Measurements from ENCODE around the gene MYLK. TPM values are rescaled to one million over a fixed set of nuclear protein-coding genes. Genes with fewer than 3 reads are reported as not detected.
A peak's percentile ranks its signal among the peaks of the same experiment; 100 is the strongest.

The MYLK gene
- total and polyA plus RNA-seq, 10 of the 15 experiments (the other 5 are each of a cell fraction or from before 2014, with no cell fraction given) = 0.04 to 1.6 (median 0.42) TPM; not detected in 1

DNA sequence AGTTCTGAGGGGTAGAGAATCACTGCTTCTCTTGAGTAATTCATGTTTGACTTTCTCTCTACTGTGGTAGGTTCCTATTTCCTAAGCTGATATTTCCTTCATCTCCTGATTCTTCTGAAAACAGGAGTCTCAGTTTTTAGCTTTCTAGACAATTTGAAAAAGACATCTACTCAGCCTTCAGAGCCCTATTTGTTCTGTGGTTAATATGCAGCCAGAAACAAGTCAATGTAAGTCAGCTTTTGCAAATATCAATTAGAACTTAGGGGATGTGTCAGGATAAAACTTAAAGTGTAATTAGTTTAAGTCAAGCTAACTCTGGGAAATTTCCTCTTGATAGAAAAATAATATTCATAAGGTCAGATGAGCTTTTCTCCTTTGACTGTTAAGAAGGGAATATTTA, 277.6 kb downstream of the MYLK start (continued):
- TF ChIP-seq TCF7 (IDR thresholded peaks at IDR 0.05; ENCODE audit: borderline replicate concordance) (no peak), MEF2B (IDR thresholded peaks at IDR 0.05; ENCODE audit: partially characterized antibody, poor library complexity, severe bottlenecking) (no peak), ESRRA (IDR thresholded peaks at IDR 0.05; ENCODE audit: low read length) (no peak), ZSCAN29 (IDR thresholded peaks at IDR 0.05) (no peak), ZZZ3 (IDR thresholded peaks at IDR 0.05; ENCODE audit: control insufficient read depth, insufficient read length, low read depth) (no peak), CHD4 (IDR thresholded peaks at IDR 0.05) (no peak), ZNF207 (IDR thresholded peaks at IDR 0.05; ENCODE audit: borderline replicate concordance) (no peak), TCF3 (IDR thresholded peaks at IDR 0.05; ENCODE audit: borderline replicate concordance, insufficient read depth, low read depth, low read length) (no peak), RELA (IDR thresholded peaks at IDR 0.05; ENCODE audit: borderline replicate concordance, partially characterized antibody) (no peak)

- no peak overlapping the region for H3K4me3 ChIP-seq
- no peaks in the 10 kb centered on the region for H4K20me1 ChIP-seq (ENCODE audit: control insufficient read depth, insufficient read depth)
- H3K9ac ChIP-seq (ENCODE audit: control insufficient read depth, insufficient read depth, low read length) = no peak overlapping the region
- H3K27me3 ChIP-seq (replicated peaks in 1 of 2; ENCODE audit: control insufficient read depth in 2 of 2, insufficient read depth in 2 of 2, low read length in 1 of 2) = no peaks in the 10 kb centered on the region
- POLR2A ChIA-PET = interaction anchor here (1.5 to 2.3 kb wide), 2 partner anchors 19 to 21 kb away, joined by 3 to 19 read pairs; partner anchors contain the start of gene HACD2
- H3K9me3 ChIP-seq (replicated peaks; ENCODE audit: control insufficient read depth, insufficient read depth, low read length) = no peaks in the 10 kb centered on the region
- RAD21 ChIA-PET (ENCODE audit: unreplicated experiment) = interaction anchor here (1.1 to 1.5 kb wide), 3 partner anchors 11 to 20 kb away, joined by 3 to 6 read pairs (median 3); no protein-coding TSS in a partner anchor
- H3K36me3 ChIP-seq (ENCODE audit: control insufficient read depth in 2 of 2, insufficient read depth in 2 of 2, low read length in 1 of 2) = no peaks in the 10 kb centered on the region
- CTCF ChIA-PET = interaction anchor here (0.6 to 2.9 kb wide), 7 partner anchors 8 to 1347 kb away, joined by 3 to 19 read pairs (median 3); no protein-coding TSS in a partner anchor
- BruUV-seq (replicated peaks) = no TSS peak
- peaks cover 23% of the 10 kb centered on the region for H3K4me1 ChIP-seq (ENCODE audit: control insufficient read depth, insufficient read depth, low read length)
- peak overlapping the region; percentile 22; the same call in 1 of the 2 replicates for H3K27ac ChIP-seq (ENCODE audit: control insufficient read depth, insufficient read depth)
- H2AFZ ChIP-seq (ENCODE audit: control insufficient read depth, low read depth, low read length) = no peak overlapping the region
- H3K4me2 ChIP-seq (ENCODE audit: control insufficient read depth, insufficient read depth) = peak overlapping the region; percentile 59
- WGBS (ENCODE audit: insufficient coverage, insufficient replicate concordance, low lambda C conversion rate, missing lambda C conversion rate) = 43% methylated on average over 5 of the region's 5 CpGs
- SMC1A ChIA-PET (ENCODE audit: uncharacterized antibody, unreplicated experiment) = interaction anchor here (0.6 to 1.8 kb wide), 9 partner anchors 14 to 37 kb away, joined by 3 to 12 read pairs (median 4); partner anchors contain the start of gene HACD2
- FAIRE-seq (peak; percentile 65), ATAC-seq (peak; percentile 88), DNase-seq (ENCODE audit: low read depth, low spot score) (peak; percentile 55)
- no peaks in the 10 kb centered on the region; the same call in 1 of the 2 replicates for H3K79me2 ChIP-seq (ENCODE audit: control insufficient read depth, insufficient read depth, low read length)
- in situ Hi-C loops (cut with MboI) (no loop called here), intact Hi-C loops (cut with micrococcal nuclease; ENCODE audit: unreplicated experiment) (no loop called here)
- TF ChIP-seq SKIL (IDR thresholded peaks at IDR 0.05; ENCODE audit: low read depth, poor library complexity, severe bottlenecking) (peak; percentile 68), IRF4 (IDR thresholded peaks at IDR 0.05; ENCODE audit: low read depth, low read length) (no peak), RELB (IDR thresholded peaks at IDR 0.05; ENCODE audit: low read depth) (0 out of 2 replicates have a peak, but pooled peaks have one; percentile 18), JUNB (IDR thresholded peaks at IDR 0.05) (peak; percentile 57; the same call in 1 of the 2 replicates), DPF2 (IDR thresholded peaks at IDR 0.05) (peak; percentile 35), IKZF2 (IDR thresholded peaks at IDR 0.05) (peak; percentile 55 to 59; a peak in 2 of 4 replicates), EED (IDR thresholded peaks at IDR 0.05; ENCODE audit: low read depth) (peak; percentile 66), MEF2B (IDR thresholded peaks at IDR 0.05; ENCODE audit: partially characterized antibody, poor library complexity, severe bottlenecking) (peak; percentile 64), JUND (IDR thresholded peaks at IDR 0.05; ENCODE audit: low read depth, low read length) (no peak), BHLHE40 (IDR thresholded peaks at IDR 0.05; ENCODE audit: borderline replicate concordance in 1 of 2, low read depth in 2 of 2, low read length in 1 of 2) (no peak), RUNX3 (IDR thresholded peaks at IDR 0.05; ENCODE audit: low read length) (peak; percentile 70), NR2F1 (conservative IDR thresholded peaks at IDR 0.05) (peak; percentile 94), SUPT20H (IDR thresholded peaks at IDR 0.05; ENCODE audit: borderline replicate concordance, control insufficient read depth, low read depth, low read length) (no peak)
Measured at GRCh38 chr3:123605789-123606234, 278.3 kb downstream of the MYLK start.
